ENCODE data around the gene KRTAP10-1.

Gene KRTAP10-1

DNA sequence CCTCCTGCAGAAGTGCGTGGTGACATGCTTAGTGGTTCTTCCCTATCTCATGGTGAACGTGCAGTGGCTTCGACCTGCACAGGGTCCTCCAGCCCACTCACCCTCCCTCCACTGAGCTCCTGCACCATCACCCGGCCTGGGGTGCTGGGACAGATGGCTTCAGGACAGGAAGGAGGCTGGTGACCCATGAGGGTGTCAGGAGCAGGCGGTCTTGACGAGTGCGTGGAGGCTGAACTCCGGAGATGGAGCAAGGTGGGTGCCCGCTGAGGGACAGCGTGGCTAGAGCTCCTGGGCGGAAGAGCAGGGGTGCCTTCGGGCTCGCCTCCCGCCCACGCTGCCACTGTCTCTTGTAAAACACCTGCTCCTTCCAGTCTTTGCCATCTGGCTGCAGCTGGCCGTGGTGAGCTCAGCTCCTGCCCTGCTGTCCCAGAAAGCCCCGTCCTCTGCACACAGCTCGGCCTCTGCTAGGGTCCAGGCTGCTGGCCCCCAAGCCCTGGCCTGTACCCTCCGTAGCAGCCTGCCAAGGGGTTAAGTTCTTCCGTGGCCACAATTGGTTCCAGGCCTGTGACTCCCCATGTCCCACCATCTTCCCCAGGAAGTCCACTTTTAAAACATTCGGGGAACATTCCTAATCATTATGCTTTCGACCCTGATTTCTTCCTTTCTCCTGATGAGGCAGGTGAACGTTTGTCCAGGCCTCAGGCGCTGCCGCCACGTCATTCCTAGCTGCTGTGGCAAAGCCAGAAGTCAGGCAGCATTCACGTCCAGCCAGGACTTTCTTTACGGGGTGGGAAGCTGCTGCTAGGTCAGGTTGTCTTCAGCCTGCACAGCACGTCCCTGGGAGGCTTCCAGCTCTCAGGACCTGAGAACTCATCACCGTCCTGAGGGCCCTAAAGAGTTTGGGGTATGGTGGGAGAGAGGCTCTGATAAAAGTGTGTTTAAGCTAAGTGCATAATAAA is 8.1 kb downstream of the KRTAP10-1 start:
- Histone ChIP-seq H3K27me3 (ENCODE audit: insufficient read depth, low read length) (no peaks in the 10 kb centered on the region), H3K27ac (ENCODE audit: low read depth, low read length) (no peak overlapping the region), H2AFZ (ENCODE audit: low read length, unreplicated experiment) (no peak overlapping the region), H3K36me3 (ENCODE audit: insufficient read depth, low read length) (no peaks in the 10 kb centered on the region), H3K79me2 (ENCODE audit: control insufficient read depth, insufficient read depth, low read length, unreplicated experiment) (no peaks in the 10 kb centered on the region), H3K4me3 (ENCODE audit: low read depth, low read length) (no peak overlapping the region), H3K4me1 (ENCODE audit: control insufficient read depth, insufficient read depth, low read length, unreplicated experiment) (no peaks in the 10 kb centered on the region)

DNA sequence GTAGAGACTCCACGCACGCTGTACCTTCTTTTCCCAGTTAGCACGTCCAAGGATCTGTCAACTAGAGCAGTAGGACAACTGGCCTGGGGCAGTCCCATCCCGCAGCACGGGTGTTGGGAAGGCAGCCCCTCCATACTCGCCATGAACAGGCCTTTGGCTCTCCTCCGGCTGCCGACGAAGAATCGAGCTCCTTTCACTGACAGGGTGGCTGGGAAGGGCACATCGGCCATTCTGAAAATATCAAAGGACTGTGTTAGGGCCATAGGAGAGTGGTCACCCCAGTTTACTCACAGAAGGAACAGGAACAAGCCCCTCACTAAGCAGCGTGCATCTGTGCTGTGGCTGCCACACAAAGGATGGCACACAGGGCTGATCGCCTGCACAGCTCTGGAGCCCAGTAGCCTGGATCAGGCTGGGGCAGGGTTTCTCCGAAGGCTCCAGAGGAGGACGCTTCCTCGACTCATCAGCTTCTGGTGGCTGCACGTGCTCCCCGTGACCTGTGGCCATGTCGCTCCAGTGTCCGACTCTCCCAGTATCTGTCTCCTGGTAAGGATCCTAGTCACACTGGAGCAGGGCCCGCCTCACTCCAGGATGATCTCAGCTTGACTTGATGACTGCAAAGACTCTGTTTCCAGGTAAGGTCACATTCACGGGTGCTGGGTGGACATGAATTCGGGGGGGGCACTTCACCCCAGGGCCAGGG is 8.9 kb downstream of the KRTAP10-1 start:
- no peak overlapping the region for H3K4me3 ChIP-seq (ENCODE audit: low read depth, low read length)

DNA sequence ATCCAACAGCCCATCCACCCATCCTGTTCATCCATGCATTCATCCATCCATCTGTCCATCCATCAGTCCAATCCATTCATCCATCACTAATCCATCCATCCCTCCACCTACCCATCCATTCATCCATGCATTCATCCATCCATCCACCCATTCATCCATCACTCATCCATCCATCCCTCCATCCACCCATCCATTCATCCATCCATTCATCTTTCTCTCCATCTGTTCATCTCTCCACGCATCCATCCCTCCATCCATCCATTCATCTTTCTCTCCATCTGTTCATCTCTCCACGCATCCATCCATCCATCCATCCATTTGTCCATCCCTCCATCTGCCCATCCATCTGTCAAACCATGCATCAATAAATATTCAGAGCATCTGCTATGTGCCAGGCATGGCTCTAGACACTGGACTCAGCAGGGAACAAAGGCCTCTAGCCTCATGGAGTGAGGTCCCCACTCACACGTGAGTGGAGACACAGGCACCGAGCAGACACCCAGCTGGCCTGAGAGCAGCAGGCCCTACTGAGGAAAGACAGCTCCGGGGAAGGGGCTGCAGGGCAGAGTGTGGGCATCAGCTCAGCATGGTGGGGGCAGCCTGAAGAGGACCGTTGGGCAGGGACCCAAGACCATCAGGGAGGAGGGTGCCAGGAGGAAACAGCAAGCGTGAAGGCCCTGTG is 9.6 kb downstream of the KRTAP10-1 start:
- no peaks in the 10 kb centered on the region for H3K4me1 ChIP-seq (ENCODE audit: control insufficient read depth, insufficient read depth, low read length, unreplicated experiment)
- no peaks in the 10 kb centered on the region for H3K36me3 ChIP-seq (ENCODE audit: insufficient read depth, low read length)
- H3K79me2 ChIP-seq (ENCODE audit: control insufficient read depth, insufficient read depth, low read length, unreplicated experiment), result no peaks in the 10 kb centered on the region
- no peaks in the 10 kb centered on the region for H3K27me3 ChIP-seq (ENCODE audit: insufficient read depth, low read length)
- H2AFZ ChIP-seq (ENCODE audit: low read length, unreplicated experiment), result no peak overlapping the region
- no peak overlapping the region for H3K4me3 ChIP-seq (ENCODE audit: low read depth, low read length)
- H3K27ac ChIP-seq (ENCODE audit: low read depth, low read length), result no peak overlapping the region

More for the DNA sequence above, 8.9 kb downstream of the KRTAP10-1 start:
- Histone ChIP-seq H3K4me1 (ENCODE audit: control insufficient read depth, insufficient read depth, low read length, unreplicated experiment) (no peaks in the 10 kb centered on the region), H2AFZ (ENCODE audit: low read length, unreplicated experiment) (no peak overlapping the region), H3K79me2 (ENCODE audit: control insufficient read depth, insufficient read depth, low read length, unreplicated experiment) (no peaks in the 10 kb centered on the region), H3K27me3 (ENCODE audit: insufficient read depth, low read length) (no peaks in the 10 kb centered on the region), H3K36me3 (ENCODE audit: insufficient read depth, low read length) (no peaks in the 10 kb centered on the region), H3K27ac (ENCODE audit: low read depth, low read length) (no peak overlapping the region)

DNA sequence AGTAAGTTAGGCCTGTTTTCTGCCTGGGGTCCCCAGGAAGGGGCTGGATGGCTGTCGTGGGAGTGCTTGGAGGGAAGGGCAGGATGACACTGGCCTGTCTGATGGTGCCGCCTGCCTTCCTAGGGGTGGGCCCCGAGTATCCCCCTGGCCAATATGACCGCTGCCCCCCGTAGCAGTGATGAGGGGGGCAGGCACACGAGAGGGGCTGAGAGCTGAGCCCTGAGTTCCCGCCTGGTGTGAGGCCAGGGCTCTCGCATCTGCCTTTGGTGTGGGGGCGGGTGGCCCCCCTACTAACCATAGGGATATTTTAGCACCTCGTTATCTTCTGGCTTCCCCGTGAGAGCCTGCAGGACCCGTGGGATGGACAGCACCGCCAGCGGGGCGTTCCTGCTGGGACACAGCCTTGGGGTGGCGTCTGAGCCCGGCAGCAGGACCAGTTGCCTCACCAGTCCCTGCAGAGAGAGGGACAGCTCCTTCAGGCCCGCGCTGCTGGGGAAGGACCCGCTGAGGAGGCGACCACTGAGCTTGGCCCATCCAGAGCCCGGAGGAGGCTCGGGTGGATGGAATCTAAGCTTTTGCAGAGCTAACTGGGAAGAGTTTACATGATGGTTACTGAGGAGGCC is 10.4 kb downstream of the KRTAP10-1 start:
- Histone ChIP-seq H3K4me1 (ENCODE audit: control insufficient read depth, insufficient read depth, low read length, unreplicated experiment) (no peaks in the 10 kb centered on the region), H3K27ac (ENCODE audit: low read depth, low read length) (no peak overlapping the region), H3K4me3 (ENCODE audit: low read depth, low read length) (no peak overlapping the region), H3K79me2 (ENCODE audit: control insufficient read depth, insufficient read depth, low read length, unreplicated experiment) (no peaks in the 10 kb centered on the region), H3K27me3 (ENCODE audit: insufficient read depth, low read length) (no peaks in the 10 kb centered on the region), H3K36me3 (ENCODE audit: insufficient read depth, low read length) (no peaks in the 10 kb centered on the region), H2AFZ (ENCODE audit: low read length, unreplicated experiment) (no peak overlapping the region)

DNA sequence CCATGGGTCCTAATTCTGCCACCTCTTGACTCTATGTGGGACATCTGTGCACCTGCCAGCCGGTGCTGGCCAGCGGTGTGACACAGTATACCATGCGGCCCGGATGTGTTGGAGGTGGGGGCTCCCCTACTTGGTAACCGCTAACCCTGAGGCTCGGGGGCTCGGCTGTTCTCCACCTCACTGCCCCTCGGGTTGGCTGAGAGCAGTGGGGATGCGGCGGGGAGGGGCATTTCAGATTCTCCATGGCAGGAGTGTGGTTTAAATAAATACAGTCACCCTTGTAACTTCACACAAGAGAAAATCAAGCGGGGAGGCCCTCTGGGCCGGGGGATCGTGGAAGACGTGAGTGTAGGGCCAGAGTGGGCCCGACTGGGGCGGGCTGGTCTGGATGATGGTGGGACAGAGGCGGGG is 11.0 kb downstream of the KRTAP10-1 start:
- H3K27me3 ChIP-seq (ENCODE audit: insufficient read depth, low read length), result no peaks in the 10 kb centered on the region
- H2AFZ ChIP-seq (ENCODE audit: low read length, unreplicated experiment), result no peak overlapping the region
- H3K79me2 ChIP-seq (ENCODE audit: control insufficient read depth, insufficient read depth, low read length, unreplicated experiment), result no peaks in the 10 kb centered on the region
- H3K36me3 ChIP-seq (ENCODE audit: insufficient read depth, low read length), result no peaks in the 10 kb centered on the region
- H3K4me1 ChIP-seq (ENCODE audit: control insufficient read depth, insufficient read depth, low read length, unreplicated experiment), result no peaks in the 10 kb centered on the region
- no peak overlapping the region for H3K27ac ChIP-seq (ENCODE audit: low read depth, low read length)
- H3K4me3 ChIP-seq (ENCODE audit: low read depth, low read length), result no peak overlapping the region

DNA sequence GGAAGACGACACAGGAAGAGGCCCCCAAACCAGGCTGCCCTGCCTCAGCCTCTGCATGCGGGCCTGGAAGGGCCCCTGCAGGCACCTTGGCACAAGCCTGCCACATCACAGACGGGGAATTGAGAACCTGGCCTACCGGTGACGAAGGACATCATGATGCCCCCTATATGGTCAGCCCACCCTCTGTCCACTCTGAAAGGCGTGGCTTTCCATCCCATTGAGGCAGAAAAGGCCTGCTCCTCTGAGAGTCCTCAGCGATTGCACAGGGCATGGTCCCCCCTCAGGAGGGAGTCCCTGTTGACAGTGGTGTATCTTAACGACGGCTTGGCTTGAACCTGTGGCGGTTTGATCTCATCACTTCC is 11.4 kb downstream of the KRTAP10-1 start:
- H2AFZ ChIP-seq (ENCODE audit: low read length, unreplicated experiment), result no peak overlapping the region
- H3K4me3 ChIP-seq (ENCODE audit: low read depth, low read length), result no peak overlapping the region
- H3K27me3 ChIP-seq (ENCODE audit: insufficient read depth, low read length), result no peaks in the 10 kb centered on the region
- no peaks in the 10 kb centered on the region for H3K79me2 ChIP-seq (ENCODE audit: control insufficient read depth, insufficient read depth, low read length, unreplicated experiment)
- H3K36me3 ChIP-seq (ENCODE audit: insufficient read depth, low read length), result no peaks in the 10 kb centered on the region
- H3K27ac ChIP-seq (ENCODE audit: low read depth, low read length), result no peak overlapping the region
- no peaks in the 10 kb centered on the region for H3K4me1 ChIP-seq (ENCODE audit: control insufficient read depth, insufficient read depth, low read length, unreplicated experiment)

DNA sequence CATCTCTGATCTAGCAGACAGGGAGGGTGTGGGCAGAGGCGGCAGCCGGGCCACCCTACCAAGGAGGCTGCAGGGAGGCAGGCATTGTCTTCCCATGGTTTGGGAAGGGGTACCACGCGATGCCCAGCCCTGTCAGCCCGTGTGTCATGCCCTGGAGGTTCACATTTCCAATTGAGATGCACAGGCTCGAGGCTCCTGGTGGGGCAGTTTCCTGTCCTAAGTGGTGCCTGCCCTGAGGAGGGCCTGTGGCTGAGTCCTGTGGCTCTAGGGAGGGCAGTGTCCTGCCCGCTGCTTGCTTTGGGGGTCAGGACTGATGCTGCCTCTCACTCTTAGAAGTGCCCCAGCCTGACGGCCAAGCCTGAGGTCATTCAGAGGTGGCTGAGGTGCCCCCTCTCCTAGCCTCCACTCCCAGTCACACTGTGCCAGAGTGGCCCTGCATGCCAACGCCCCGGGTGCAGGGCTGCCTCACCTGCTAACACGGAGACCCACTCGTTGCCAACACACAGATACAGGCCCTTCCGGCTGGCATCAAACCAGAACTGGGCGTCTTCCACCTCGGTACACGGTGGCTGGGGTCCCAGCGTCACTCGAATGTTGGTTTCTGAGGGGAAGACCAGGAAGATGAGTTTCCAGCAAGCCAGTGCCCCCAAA is 11.9 kb downstream of the KRTAP10-1 start:
- no peaks in the 10 kb centered on the region for H3K4me1 ChIP-seq (ENCODE audit: control insufficient read depth, insufficient read depth, low read length, unreplicated experiment)
- no peak overlapping the region for H3K27ac ChIP-seq (ENCODE audit: low read depth, low read length)
- H2AFZ ChIP-seq (ENCODE audit: low read length, unreplicated experiment), result no peak overlapping the region
- H3K79me2 ChIP-seq (ENCODE audit: control insufficient read depth, insufficient read depth, low read length, unreplicated experiment), result no peaks in the 10 kb centered on the region
- H3K27me3 ChIP-seq (ENCODE audit: insufficient read depth, low read length), result no peaks in the 10 kb centered on the region
- no peak overlapping the region for H3K4me3 ChIP-seq (ENCODE audit: low read depth, low read length)
- H3K36me3 ChIP-seq (ENCODE audit: insufficient read depth, low read length), result no peaks in the 10 kb centered on the region

DNA sequence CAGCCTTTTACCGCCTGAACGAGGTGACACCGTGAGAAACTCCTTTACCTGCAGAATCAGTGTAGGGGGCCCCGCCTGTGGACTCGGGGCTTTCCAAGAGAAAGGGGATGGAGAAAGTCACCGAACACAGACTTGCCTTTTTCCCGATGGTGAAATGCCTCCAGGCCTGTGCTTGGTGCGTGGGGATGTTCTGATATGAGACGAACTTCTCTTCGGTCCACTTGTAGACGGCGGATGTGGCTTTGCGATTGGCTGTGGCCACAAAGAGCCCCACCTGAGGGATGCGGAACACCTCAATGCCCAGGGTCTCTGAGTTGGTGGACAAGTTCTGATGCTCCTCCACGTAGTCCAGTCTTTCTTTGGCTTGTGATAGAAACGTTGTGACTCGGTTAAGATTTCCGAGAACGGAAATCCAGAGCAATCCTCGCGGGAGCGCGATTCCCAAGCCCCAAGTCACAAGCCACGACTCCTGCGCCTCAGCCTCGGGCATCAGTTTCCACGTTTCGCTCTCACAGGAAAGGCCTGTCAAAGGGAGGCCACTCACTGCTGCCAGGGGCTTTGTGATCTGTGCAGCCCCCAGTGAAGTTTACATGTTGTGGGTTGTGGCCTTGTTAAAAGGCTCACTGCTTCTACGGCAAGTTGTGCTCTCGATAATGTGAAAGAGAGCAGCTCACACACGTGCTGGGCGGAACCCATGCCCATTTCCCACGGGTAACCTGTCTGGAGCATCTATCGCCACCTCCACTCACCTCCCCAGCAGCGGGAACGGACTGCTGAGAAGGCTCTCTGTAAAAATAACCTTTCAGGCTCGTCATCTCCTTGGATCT is 12.6 kb downstream of the KRTAP10-1 start:
- no peak overlapping the region for H3K4me3 ChIP-seq (ENCODE audit: low read depth, low read length)
- no peaks in the 10 kb centered on the region for H3K36me3 ChIP-seq (ENCODE audit: insufficient read depth, low read length)
- no peak overlapping the region for H2AFZ ChIP-seq (ENCODE audit: low read length, unreplicated experiment)
- no peaks in the 10 kb centered on the region for H3K27me3 ChIP-seq (ENCODE audit: insufficient read depth, low read length)
- no peaks in the 10 kb centered on the region for H3K4me1 ChIP-seq (ENCODE audit: control insufficient read depth, insufficient read depth, low read length, unreplicated experiment)
- H3K79me2 ChIP-seq (ENCODE audit: control insufficient read depth, insufficient read depth, low read length, unreplicated experiment), result no peaks in the 10 kb centered on the region
- H3K27ac ChIP-seq (ENCODE audit: low read depth, low read length), result no peak overlapping the region

DNA sequence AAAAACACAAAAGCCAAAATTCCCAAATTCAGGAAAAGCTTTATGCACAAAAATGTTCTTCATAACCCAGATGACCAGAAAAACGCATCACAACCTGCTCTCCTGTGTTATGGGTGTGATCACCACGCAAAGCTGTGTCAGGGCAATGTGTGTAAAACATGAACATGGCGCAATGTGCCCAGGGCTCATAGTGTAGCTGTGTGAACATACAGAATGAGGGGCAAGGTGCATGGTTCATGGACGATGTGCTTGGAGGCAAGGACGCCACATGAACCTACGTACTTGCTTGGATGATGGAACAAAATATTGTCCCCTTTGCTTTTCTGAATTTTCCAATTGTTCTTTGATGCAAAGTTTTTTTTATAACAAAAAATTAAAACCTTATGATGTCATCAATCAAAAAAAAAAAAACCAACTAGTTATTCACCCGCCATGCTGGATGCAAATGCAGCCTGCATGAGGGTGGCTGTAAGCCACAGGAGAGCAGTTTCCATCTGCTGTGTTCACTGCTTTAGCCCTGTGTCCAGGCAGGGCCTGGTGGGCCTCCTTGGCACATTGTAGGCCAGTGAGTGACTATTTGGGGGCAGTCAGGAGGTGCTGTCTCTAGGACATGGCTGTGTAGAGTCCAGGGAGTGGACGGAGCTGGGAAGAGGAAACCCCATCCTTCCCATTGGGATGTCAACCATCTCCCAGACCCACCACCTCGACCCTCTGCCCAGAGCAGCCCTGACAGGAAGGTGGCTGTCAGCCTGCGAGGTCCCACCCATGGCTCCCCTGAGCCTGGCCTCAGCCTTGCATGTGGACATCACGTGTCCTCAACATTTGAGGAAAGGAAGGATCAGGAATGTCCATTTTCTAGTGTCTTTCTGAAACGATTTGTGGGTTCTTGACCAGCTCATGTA is 13.6 kb downstream of the KRTAP10-1 start:
- no peak overlapping the region for H2AFZ ChIP-seq (ENCODE audit: low read length, unreplicated experiment)
- no peaks in the 10 kb centered on the region for H3K79me2 ChIP-seq (ENCODE audit: control insufficient read depth, insufficient read depth, low read length, unreplicated experiment)
- H3K36me3 ChIP-seq (ENCODE audit: insufficient read depth, low read length), result no peaks in the 10 kb centered on the region
- no peak overlapping the region for H3K4me3 ChIP-seq (ENCODE audit: low read depth, low read length)
- H3K27ac ChIP-seq (ENCODE audit: low read depth, low read length), result no peak overlapping the region
- H3K27me3 ChIP-seq (ENCODE audit: insufficient read depth, low read length), result no peaks in the 10 kb centered on the region
- H3K4me1 ChIP-seq (ENCODE audit: control insufficient read depth, insufficient read depth, low read length, unreplicated experiment), result no peaks in the 10 kb centered on the region

All from ACC112 (cell line).